Fibroblast of lung (primary cell): Measurements from ENCODE around the gene C11orf52.

Source experiments
- EZH2 ChIP-seq: IDR thresholded peaks from 2 replicates; pipeline ENCODE4 v1.5.1; 2012; ENCODE audit warnings: low read length, control low read depth, mild to moderate bottlenecking; ENCODE audit errors: missing control alignments
- TF ChIP-seq, protein P1 (sequence below), 2 donors: IDR thresholded peaks in 1 of 2; conservative IDR thresholded peaks in 1 of 2; 1 replicate in 1 of 2; 2 replicates in 1 of 2; pipeline ENCODE4 v1.5.1; 2011 to 2012; ENCODE audit warnings: low read length in 2 of 2, control low read depth in 1 of 2, inconsistent platforms in 1 of 2, low read depth in 1 of 2, mild to moderate bottlenecking in 1 of 2

DNA sequence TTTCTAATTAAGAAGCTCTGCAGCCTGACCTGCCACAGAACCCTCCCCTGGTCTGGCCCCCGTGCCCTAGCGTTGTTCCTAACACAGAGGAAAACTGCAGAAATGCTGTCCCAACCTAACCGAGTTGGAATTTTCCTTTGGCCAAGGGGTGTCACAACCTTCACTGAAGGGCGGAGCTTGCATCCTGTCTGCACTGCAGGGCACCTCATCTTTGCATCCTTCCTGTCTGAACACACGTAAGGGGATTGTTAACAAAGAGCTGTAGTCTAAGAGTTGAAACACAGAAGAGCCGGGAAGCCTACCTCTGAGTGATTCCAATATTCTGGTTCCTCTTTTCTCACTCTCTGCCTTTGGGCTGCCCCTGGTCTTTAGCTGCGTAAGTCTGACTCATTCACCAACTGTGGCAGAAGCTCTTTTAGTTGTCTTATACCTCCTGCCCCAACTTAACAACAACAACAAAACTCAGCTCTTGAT, 20.0 kb downstream of the C11orf52 start:
- TF ChIP-seq, protein P1, sequence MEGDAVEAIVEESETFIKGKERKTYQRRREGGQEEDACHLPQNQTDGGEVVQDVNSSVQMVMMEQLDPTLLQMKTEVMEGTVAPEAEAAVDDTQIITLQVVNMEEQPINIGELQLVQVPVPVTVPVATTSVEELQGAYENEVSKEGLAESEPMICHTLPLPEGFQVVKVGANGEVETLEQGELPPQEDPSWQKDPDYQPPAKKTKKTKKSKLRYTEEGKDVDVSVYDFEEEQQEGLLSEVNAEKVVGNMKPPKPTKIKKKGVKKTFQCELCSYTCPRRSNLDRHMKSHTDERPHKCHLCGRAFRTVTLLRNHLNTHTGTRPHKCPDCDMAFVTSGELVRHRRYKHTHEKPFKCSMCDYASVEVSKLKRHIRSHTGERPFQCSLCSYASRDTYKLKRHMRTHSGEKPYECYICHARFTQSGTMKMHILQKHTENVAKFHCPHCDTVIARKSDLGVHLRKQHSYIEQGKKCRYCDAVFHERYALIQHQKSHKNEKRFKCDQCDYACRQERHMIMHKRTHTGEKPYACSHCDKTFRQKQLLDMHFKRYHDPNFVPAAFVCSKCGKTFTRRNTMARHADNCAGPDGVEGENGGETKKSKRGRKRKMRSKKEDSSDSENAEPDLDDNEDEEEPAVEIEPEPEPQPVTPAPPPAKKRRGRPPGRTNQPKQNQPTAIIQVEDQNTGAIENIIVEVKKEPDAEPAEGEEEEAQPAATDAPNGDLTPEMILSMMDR (conservative IDR thresholded peaks at IDR 0.05 in 1 of 2, IDR thresholded peaks at IDR 0.05 in 1 of 2; ENCODE audit: low read depth in 1 of 2, low read length in 2 of 2), result no peak
- TF ChIP-seq EZH2, result no peak
